MCF 10A (cell line): ENCODE results near the gene COL28A1. TPM values are rescaled to one million over a fixed set of nuclear protein-coding genes. Genes with fewer than 3 reads are reported as not detected.

Experiments
- BruUV-seq: library from RNA; stranded (reverse); fragments of 400-500 nt; replicated peaks from 2 replicates; lab custom pipeline; 2021; lab: Mats Ljungman, UMichigan
- CTCF ChIA-PET: fragments of 300-600 bp; sonication (Branson Sonifier 250); formaldehyde crosslinking; extraction: SDS; loops from one replicate; lab custom pipeline; 2021; ENCODE audit warnings: antibody characterized with exemption, inconsistent platforms; lab: Yijun Ruan, JAX
- POLR2A ChIA-PET: fragments of 300-600, 350-650 bp; sonication (Branson Sonifier 250); formaldehyde crosslinking; extraction: SDS; loops from one replicate; lab custom pipeline; 2020; ENCODE audit warnings: antibody characterized with exemption, inconsistent platforms; lab: Yijun Ruan, JAX
- DNase-seq: peaks from one replicate; pipeline ENCODE4 v3.0.0-alpha.2; 2018; ENCODE audit not compliant: unreplicated experiment
- H3K27ac Mint-ChIP-seq: one replicate; pipeline ENCODE4 v1.8.0; 2022; ENCODE audit warnings: mild to moderate bottlenecking, low read depth, mixed read lengths; ENCODE audit not compliant: unreplicated experiment
- H3K27me3 Mint-ChIP-seq: one replicate; pipeline ENCODE4 v1.8.0; 2022; ENCODE audit warnings: mixed read lengths; ENCODE audit not compliant: insufficient read depth, unreplicated experiment
- H3K36me3 Mint-ChIP-seq: one replicate; pipeline ENCODE4 v1.8.0; 2022; ENCODE audit warnings: mild to moderate bottlenecking, moderate library complexity, mixed read lengths; ENCODE audit not compliant: insufficient read depth, unreplicated experiment
- H3K4me1 Mint-ChIP-seq: one replicate; pipeline ENCODE4 v1.8.0; 2022; ENCODE audit warnings: mixed read lengths; ENCODE audit not compliant: insufficient read depth, unreplicated experiment
- H3K4me3 Mint-ChIP-seq: one replicate; pipeline ENCODE4 v1.8.0; 2022; ENCODE audit warnings: mild to moderate bottlenecking, moderate library complexity, mixed read lengths; ENCODE audit not compliant: unreplicated experiment
- H3K9me3 Mint-ChIP-seq: one replicate; pipeline ENCODE4 v1.8.0; 2022; ENCODE audit warnings: mixed read lengths; ENCODE audit not compliant: unreplicated experiment
- intact Hi-C: fragments of 100-400 bp; cut with micrococcal nuclease; formaldehyde crosslinking; loops from 2 replicates; pipeline ENCODE4 v1.14.1; 2022
- total RNA-seq: library from RNA; stranded (reverse); gene quantifications from 2 replicates; pipeline ENCODE4 v1.2.3, GENCODE V29; 2022
- TF ChIP-seq, protein P1 (sequence below): fragments of 200-600 bp; IDR thresholded peaks from one replicate; pipeline ENCODE4 v1.8.0; 2022; ENCODE audit warnings: antibody characterized with exemption, mild to moderate bottlenecking; ENCODE audit not compliant: unreplicated experiment

COL28A1 gene
- total RNA-seq, 1 experiment from 2014 or later, result 0.96 TPM

DNA sequence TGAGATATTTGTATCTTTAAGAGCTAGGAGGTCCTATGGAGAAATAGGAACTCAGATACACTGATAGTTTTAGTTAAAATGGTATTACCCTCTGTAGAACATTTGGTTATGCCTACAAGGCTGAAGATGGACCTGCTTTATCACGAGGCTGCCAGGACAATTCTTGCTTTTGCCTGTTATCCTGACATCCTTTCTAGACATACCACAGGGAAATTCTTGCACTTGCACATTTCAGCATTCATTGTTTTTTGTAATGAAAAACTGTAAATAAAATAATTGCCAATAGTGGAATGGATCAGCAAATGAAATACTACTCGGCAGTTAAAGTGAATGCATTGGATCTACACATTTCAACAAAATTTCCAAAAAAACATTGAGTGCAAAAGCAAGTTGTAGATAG lies 9.7 kb downstream of the COL28A1 start:
- no peaks in the 10 kb centered on the region for H3K27me3 Mint-ChIP-seq
- no peak for DNase-seq
- H3K4me1 Mint-ChIP-seq, result no peaks in the 10 kb centered on the region
- CTCF ChIA-PET, result no interaction called here
- H3K4me3 Mint-ChIP-seq, result no peak overlapping the region
- POLR2A ChIA-PET, result interaction anchor here (0.7 to 1.0 kb wide), 4 partner anchors 9 to 80 kb away, joined by 3 read pairs; no protein-coding TSS in a partner anchor
- no peaks in the 10 kb centered on the region for H3K36me3 Mint-ChIP-seq
- intact Hi-C loops, result no loop called here
- BruUV-seq, result no TSS peak
- peaks cover 7% of the 10 kb centered on the region for H3K9me3 Mint-ChIP-seq
- no peak overlapping the region for H3K27ac Mint-ChIP-seq
- TF ChIP-seq, protein P1, sequence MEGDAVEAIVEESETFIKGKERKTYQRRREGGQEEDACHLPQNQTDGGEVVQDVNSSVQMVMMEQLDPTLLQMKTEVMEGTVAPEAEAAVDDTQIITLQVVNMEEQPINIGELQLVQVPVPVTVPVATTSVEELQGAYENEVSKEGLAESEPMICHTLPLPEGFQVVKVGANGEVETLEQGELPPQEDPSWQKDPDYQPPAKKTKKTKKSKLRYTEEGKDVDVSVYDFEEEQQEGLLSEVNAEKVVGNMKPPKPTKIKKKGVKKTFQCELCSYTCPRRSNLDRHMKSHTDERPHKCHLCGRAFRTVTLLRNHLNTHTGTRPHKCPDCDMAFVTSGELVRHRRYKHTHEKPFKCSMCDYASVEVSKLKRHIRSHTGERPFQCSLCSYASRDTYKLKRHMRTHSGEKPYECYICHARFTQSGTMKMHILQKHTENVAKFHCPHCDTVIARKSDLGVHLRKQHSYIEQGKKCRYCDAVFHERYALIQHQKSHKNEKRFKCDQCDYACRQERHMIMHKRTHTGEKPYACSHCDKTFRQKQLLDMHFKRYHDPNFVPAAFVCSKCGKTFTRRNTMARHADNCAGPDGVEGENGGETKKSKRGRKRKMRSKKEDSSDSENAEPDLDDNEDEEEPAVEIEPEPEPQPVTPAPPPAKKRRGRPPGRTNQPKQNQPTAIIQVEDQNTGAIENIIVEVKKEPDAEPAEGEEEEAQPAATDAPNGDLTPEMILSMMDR, result no peak

DNA sequence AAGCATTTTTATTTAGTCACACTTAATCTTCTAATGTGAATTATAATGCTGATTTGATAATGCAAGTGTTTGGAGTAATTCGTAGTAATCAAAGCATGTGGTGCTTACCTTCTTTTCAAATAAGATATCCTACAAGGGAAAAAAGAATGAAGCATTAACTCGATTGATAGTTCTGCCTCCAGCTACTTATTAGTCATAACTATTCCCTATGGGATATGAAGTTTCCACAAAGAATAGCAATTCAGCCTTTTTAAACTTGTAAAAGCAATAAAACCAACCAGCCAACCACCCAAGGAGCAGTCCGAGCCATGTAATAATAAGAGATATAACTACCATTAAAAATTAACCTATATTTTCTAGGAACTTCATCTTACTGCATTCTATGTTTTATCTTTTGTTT lies 11.6 kb downstream of the COL28A1 start:
- no peak overlapping the region for H3K27ac Mint-ChIP-seq
- intact Hi-C loops, result no loop called here
- H3K4me1 Mint-ChIP-seq, result no peaks in the 10 kb centered on the region
- DNase-seq, result no peak
- ChIA-PET POLR2A (interaction anchor here (1.0 kb wide), 1 partner anchor 12 kb away, joined by 3 read pairs; the partner anchor contains the start of gene COL28A1), CTCF (interaction anchor here (1.1 kb wide), 1 partner anchor 420 kb away, joined by 5 read pairs; no protein-coding TSS in a partner anchor)
- no peak overlapping the region for H3K4me3 Mint-ChIP-seq
- H3K36me3 Mint-ChIP-seq, result no peaks in the 10 kb centered on the region
- peaks cover 7% of the 10 kb centered on the region for H3K9me3 Mint-ChIP-seq
- TF ChIP-seq, protein P1, result no peak
- no peaks in the 10 kb centered on the region for H3K27me3 Mint-ChIP-seq
- BruUV-seq, result no TSS peak

DNA sequence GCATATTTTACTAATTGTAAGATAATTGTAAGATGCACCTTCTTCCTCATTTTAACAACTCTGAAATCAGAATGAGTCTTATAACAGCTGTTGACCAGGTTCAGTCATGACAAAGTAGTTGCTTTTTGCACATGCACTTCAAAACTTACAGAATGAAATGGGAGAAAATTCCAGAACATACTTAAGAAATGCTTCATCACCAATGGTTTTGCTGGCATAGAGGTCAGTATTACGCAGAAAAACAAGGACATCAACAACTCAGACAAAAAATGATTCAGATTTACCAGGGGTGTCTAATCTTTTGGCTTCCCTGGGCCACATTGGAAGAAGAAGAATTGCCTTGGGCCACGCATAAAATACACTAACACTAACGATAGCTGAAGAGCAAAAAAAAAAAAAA lies 13.3 kb downstream of the COL28A1 start:
- no TSS peak for BruUV-seq
- no peak overlapping the region for H3K4me3 Mint-ChIP-seq
- peaks cover 5% of the 10 kb centered on the region for H3K9me3 Mint-ChIP-seq
- no peaks in the 10 kb centered on the region for H3K27me3 Mint-ChIP-seq
- H3K36me3 Mint-ChIP-seq, result no peaks in the 10 kb centered on the region
- no peaks in the 10 kb centered on the region for H3K4me1 Mint-ChIP-seq
- H3K27ac Mint-ChIP-seq, result no peak overlapping the region
- CTCF ChIA-PET, result interaction anchor here (0.6 kb wide), 1 partner anchor 100 kb away, joined by 4 read pairs; no protein-coding TSS in a partner anchor
- intact Hi-C loops, result no loop called here
- DNase-seq, result no peak
- POLR2A ChIA-PET, result interaction anchor here (1.3 kb wide), 1 partner anchor 30 kb away, joined by 3 read pairs; no protein-coding TSS in a partner anchor
- TF ChIP-seq, protein P1, result no peak

DNA sequence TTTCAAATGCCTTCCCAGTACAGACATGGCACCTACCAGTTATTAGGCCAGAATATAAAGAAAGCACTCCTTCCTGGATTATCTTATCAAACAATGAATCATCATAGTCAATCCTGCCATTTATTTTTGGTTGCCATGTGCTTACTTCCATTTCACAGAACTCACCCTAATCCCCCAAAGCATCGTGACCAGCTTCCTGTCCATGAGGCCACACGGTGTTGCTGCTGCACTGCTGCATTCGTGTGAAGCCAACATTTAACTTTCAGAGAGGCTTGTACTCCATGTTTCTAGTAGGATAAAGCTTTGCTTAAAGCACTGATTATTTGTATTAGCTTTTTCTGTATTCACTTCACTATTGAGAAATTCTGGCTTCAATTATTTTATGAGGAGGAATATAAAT lies 14.4 kb downstream of the COL28A1 start:
- H3K4me1 Mint-ChIP-seq, result no peaks in the 10 kb centered on the region
- BruUV-seq, result no TSS peak
- H3K27ac Mint-ChIP-seq, result no peak overlapping the region
- no peak for DNase-seq
- H3K36me3 Mint-ChIP-seq, result no peaks in the 10 kb centered on the region
- no peak overlapping the region for H3K4me3 Mint-ChIP-seq
- intact Hi-C loops, result no loop called here
- TF ChIP-seq, protein P1, result no peak
- CTCF ChIA-PET, result interaction anchor here (0.6 to 2.5 kb wide), 5 partner anchors 8 to 110 kb away, joined by 3 to 8 read pairs (median 3); no protein-coding TSS in a partner anchor
- POLR2A ChIA-PET, result interaction anchor here (0.8 to 1.3 kb wide), 2 partner anchors 27 to 29 kb away, joined by 3 read pairs; no protein-coding TSS in a partner anchor
- no peaks in the 10 kb centered on the region for H3K9me3 Mint-ChIP-seq
- no peaks in the 10 kb centered on the region for H3K27me3 Mint-ChIP-seq
